ENCODE results near the gene KCNK1.

The KCNK1 gene

DNA sequence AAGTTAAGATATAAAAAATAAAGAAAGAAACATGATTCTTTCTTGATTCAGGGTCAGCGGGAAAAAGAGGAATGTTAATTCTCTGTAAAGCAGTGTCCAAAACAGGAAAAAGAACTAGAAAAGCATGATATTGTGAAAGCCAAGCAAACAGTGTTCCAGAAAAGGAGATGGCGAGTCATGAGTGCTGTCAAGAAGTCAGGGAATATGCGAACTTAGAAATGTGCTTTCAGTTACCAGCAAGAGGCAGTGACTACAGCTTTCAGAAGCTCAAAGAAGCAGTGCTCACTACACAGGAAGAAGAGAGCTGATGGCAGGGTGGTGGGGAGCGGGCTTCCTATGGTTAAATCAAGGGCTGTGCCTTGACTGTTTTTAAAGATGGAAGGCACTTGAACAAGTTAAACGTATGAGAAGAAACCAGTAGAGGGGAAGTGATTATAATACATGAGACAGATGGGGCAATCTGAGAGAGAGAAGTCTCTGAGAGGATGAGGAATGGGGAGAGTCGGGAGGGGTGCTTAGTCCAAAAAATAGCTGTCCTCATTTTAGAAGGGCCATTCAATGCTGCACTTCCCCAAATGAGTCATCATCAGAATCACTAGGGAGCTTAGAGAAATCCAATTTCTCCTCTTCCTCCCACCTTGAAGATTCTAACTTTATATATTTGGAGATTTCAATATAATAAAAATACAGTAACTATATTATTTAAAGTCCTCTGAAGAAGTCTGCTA is 90.4 kb downstream of the KCNK1 start:
- no peak for DNase-seq
- Histone ChIP-seq H3K4me2 (ENCODE audit: insufficient read depth, low read length) (no peak overlapping the region), H3K27me3 (ENCODE audit: insufficient read depth, low read length, poor library complexity) (peaks cover 13% of the 10 kb centered on the region), H3K4me3 (ENCODE audit: low read depth in 1 of 2, low read length in 2 of 2) (no peak overlapping the region), H3K9ac (ENCODE audit: low read depth, low read length) (no peak overlapping the region), H4K20me1 (ENCODE audit: insufficient read depth, low read length) (no peaks in the 10 kb centered on the region; the same call in 1 of the 2 replicates), H3K4me1 (ENCODE audit: insufficient read depth, low read length) (no peaks in the 10 kb centered on the region), H3K79me2 (ENCODE audit: insufficient read depth, low read length) (no peaks in the 10 kb centered on the region), H3K36me3 (ENCODE audit: insufficient read depth, low read length) (no peaks in the 10 kb centered on the region), H3K9me3 (ENCODE audit: insufficient read depth, low read length, severe bottlenecking) (no peaks in the 10 kb centered on the region), H2AFZ (ENCODE audit: low read depth, low read length) (no peak overlapping the region), H3K27ac (ENCODE audit: low read length) (no peak overlapping the region)
- ATAC-seq (ENCODE audit: insufficient read depth, low read depth), result no peak
- no peak for TF ChIP-seq EZH2 (IDR thresholded peaks at IDR 0.05; ENCODE audit: borderline replicate concordance, low read depth, low read length, severe bottlenecking)
- TF ChIP-seq, protein P1, sequence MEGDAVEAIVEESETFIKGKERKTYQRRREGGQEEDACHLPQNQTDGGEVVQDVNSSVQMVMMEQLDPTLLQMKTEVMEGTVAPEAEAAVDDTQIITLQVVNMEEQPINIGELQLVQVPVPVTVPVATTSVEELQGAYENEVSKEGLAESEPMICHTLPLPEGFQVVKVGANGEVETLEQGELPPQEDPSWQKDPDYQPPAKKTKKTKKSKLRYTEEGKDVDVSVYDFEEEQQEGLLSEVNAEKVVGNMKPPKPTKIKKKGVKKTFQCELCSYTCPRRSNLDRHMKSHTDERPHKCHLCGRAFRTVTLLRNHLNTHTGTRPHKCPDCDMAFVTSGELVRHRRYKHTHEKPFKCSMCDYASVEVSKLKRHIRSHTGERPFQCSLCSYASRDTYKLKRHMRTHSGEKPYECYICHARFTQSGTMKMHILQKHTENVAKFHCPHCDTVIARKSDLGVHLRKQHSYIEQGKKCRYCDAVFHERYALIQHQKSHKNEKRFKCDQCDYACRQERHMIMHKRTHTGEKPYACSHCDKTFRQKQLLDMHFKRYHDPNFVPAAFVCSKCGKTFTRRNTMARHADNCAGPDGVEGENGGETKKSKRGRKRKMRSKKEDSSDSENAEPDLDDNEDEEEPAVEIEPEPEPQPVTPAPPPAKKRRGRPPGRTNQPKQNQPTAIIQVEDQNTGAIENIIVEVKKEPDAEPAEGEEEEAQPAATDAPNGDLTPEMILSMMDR (IDR thresholded peaks at IDR 0.05; ENCODE audit: borderline replicate concordance, extremely low read depth, low read length, poor library complexity, severe bottlenecking), result no peak

DNA sequence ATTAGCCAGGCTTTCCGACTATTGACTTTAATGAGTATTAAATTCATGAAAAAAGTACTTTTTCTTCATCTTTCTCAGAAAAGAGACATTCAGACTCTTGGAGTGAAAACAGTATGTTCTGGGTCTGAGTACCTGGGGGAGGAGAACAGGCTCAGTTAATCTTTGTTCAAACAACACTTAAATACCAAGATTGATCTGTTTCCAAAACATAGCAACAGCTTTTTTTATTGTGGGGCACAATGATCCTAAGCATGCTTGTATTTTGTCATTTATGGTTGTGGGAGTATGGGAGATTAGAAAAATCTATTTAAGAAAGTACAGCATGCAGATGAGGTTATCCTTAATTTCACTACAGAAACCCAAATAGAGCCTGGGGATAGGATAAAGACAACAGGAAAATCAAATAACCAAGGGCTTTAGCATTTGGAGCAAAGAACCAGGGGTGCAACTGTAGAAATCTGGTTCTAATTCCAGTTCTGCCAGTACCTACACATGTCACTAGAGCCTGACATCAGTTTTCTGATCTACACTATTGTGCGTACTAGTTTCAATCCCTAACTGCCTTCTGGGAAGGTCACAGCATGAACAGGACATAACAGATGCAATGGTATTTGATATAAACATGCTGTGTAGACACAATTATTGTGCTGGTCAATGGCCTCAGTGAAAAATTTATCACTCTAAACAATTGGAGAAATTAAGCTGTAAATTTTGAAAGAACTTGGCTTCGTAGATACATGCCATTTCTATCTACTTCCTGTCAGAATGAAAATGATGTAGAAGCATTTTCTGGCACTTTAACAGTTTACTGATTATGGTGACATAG is 91.2 kb downstream of the KCNK1 start:
- Histone ChIP-seq H3K27ac (ENCODE audit: low read length) (no peak overlapping the region), H3K79me2 (ENCODE audit: insufficient read depth, low read length) (no peaks in the 10 kb centered on the region), H4K20me1 (ENCODE audit: insufficient read depth, low read length) (no peaks in the 10 kb centered on the region; the same call in 1 of the 2 replicates), H3K4me1 (ENCODE audit: insufficient read depth, low read length) (no peaks in the 10 kb centered on the region), H3K9me3 (ENCODE audit: insufficient read depth, low read length, severe bottlenecking) (no peaks in the 10 kb centered on the region), H3K27me3 (ENCODE audit: insufficient read depth, low read length, poor library complexity) (peaks cover 13% of the 10 kb centered on the region), H2AFZ (ENCODE audit: low read depth, low read length) (no peak overlapping the region), H3K4me3 (ENCODE audit: low read depth in 1 of 2, low read length in 2 of 2) (no peak overlapping the region), H3K36me3 (ENCODE audit: insufficient read depth, low read length) (no peaks in the 10 kb centered on the region), H3K9ac (ENCODE audit: low read depth, low read length) (no peak overlapping the region), H3K4me2 (ENCODE audit: insufficient read depth, low read length) (no peak overlapping the region)
- TF ChIP-seq, protein P1 (IDR thresholded peaks at IDR 0.05; ENCODE audit: borderline replicate concordance, extremely low read depth, low read length, poor library complexity, severe bottlenecking), result no peak
- no peak for TF ChIP-seq EZH2 (IDR thresholded peaks at IDR 0.05; ENCODE audit: borderline replicate concordance, low read depth, low read length, severe bottlenecking)
- no peak for ATAC-seq (ENCODE audit: insufficient read depth, low read depth)
- DNase-seq, result no peak

DNA sequence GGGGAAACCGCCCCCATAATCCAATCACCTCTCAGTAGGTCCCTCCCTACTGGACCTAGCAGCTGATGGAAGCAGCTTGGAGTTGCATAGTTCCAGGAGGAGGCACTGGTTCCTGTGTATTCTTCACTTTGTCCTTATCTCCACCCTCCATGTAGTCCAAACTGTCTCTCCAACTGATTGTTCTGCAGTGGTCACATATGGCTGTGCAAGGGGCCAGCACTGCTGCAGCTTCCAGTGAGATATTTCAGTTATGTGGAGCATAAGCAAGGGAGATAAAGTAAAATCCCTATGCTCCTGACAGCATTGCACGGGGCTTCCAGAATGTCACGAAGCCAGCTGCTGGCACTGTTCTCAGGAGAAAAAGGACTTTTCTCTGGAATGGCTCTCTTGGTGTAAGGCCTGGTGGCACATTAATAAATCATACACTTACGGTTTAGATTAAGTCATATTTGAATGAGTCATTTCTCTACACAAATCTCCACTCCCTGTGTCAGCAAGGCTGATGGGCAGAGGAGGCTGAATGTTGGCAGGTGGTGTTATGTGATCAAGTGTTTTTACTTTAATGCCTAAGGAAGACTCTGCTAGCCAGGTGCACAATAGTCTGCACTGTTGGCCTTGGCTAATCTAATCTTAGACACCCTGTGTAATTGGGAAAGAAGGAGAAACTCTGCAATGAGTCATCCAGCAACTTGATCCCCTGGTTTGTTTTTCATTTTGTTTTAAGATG is 93.4 kb downstream of the KCNK1 start:
- no peak for DNase-seq

More for the DNA sequence above, 93.4 kb downstream of the KCNK1 start:
- Histone ChIP-seq H4K20me1 (ENCODE audit: insufficient read depth, low read length) (no peaks in the 10 kb centered on the region; the same call in 1 of the 2 replicates), H3K4me3 (ENCODE audit: low read depth in 1 of 2, low read length in 2 of 2) (no peak overlapping the region), H3K9me3 (ENCODE audit: insufficient read depth, low read length, severe bottlenecking) (no peaks in the 10 kb centered on the region), H3K4me2 (ENCODE audit: insufficient read depth, low read length) (no peak overlapping the region), H2AFZ (ENCODE audit: low read depth, low read length) (no peak overlapping the region), H3K4me1 (ENCODE audit: insufficient read depth, low read length) (no peaks in the 10 kb centered on the region), H3K9ac (ENCODE audit: low read depth, low read length) (no peak overlapping the region), H3K27me3 (ENCODE audit: insufficient read depth, low read length, poor library complexity) (peaks cover 11% of the 10 kb centered on the region), H3K27ac (ENCODE audit: low read length) (no peak overlapping the region), H3K79me2 (ENCODE audit: insufficient read depth, low read length) (no peaks in the 10 kb centered on the region), H3K36me3 (ENCODE audit: insufficient read depth, low read length) (no peaks in the 10 kb centered on the region)
- TF ChIP-seq, protein P1 (IDR thresholded peaks at IDR 0.05; ENCODE audit: borderline replicate concordance, extremely low read depth, low read length, poor library complexity, severe bottlenecking), result no peak
- TF ChIP-seq EZH2 (IDR thresholded peaks at IDR 0.05; ENCODE audit: borderline replicate concordance, low read depth, low read length, severe bottlenecking), result no peak
- no peak for ATAC-seq (ENCODE audit: insufficient read depth, low read depth)

All from DND-41 (cell line).